Tibial nerve (tissue), 3 donors: ENCODE measurements around the gene MYOCOS.

Experiments
- CTCF ChIP-seq, 5 experiments: fragments of 200-600 bp in 3 of 5; fragments of 450-650 bp in 2 of 5; sonication (generic) in 3 of 5; IDR thresholded peaks; one replicate each; pipeline ENCODE4 v1.5.1; 2016 to 2019; ENCODE audit warnings: antibody characterized with exemption in 5 of 5, mild to moderate bottlenecking in 3 of 5, moderate library complexity in 2 of 5
- POLR2A ChIP-seq, 2 donors: fragments of 450-650 bp; IDR thresholded peaks; one replicate each; pipeline ENCODE4 v1.6.1; 2017; ENCODE audit warnings: antibody characterized with exemption in 2 of 2, mild to moderate bottlenecking in 2 of 2, moderate library complexity in 2 of 2

DNA sequence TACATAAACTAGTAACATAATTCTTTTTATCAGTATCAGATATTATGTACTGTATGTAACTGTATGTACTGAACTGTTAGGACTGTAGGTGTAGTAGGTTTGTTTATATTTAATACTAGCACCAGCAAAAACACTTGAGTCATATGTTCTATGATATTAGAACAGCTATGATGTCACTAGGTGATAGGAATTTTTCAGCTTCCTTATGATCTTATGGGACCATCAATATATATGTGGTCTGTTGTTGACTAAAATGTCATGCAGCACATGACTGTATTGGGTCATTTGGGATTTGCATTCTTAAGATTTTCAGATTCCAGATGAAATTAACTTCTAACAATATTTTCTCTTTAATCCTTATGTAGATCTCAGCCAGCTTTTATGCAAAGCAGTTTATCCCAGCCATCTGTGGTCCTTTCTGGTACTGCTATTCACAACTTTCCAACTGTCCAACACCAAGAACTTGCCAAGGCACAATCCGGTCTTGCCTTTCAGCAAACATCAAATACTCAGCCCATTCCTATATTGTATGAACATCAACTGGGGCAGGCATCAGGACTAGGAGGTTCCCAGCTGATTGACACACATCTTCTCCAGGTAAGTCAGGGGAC lies 38.3 kb upstream of the MYOCOS start:
- TF ChIP-seq CTCF (IDR thresholded peaks at IDR 0.05) (no peak), POLR2A (IDR thresholded peaks at IDR 0.05) (no peak)
